ENCODE results near the gene ISCU. TPM values are rescaled to one million over a fixed set of nuclear protein-coding genes. Genes with fewer than 3 reads are reported as not detected.

The ISCU gene
- total RNA-seq, 1 donor from 2014 or later, result 67.8 TPM

DNA sequence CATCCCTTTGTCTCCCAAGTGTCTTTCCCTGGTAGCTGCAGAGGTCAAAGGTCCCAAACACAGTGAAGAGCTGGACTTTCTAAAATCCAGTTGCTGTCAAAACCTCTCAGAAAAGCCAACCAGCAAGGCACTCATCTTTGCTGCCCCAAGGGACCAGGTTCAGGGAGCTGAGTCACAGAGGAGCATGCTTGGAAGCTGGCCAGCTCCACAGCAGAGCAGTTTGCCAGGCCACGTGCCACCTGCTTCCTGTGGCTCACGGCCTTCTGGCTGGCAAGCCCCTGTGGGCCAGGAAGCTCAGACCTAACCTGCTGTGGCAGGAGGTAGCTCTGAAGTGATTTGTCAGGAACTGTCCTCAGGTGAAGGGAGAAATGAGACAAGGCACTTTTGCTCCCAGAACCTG, 3.6 kb downstream of the ISCU start:
- peaks cover 11% of the 10 kb centered on the region for H3K27me3 Mint-ChIP-seq (ENCODE audit: unreplicated experiment)
- peak overlapping the region; percentile 17 for H3K4me3 Mint-ChIP-seq (ENCODE audit: unreplicated experiment)
- no peak overlapping the region for H3K27ac Mint-ChIP-seq (ENCODE audit: unreplicated experiment)
- H3K9me3 Mint-ChIP-seq (ENCODE audit: unreplicated experiment), result no peaks in the 10 kb centered on the region
- DNase-seq (ENCODE audit: low spot score), result no peak
- peaks cover 33% of the 10 kb centered on the region for H3K36me3 Mint-ChIP-seq (ENCODE audit: low read depth, unreplicated experiment)
- peaks cover 10% of the 10 kb centered on the region for H3K4me1 Mint-ChIP-seq (ENCODE audit: unreplicated experiment)
- no peak for TF ChIP-seq CTCF (IDR thresholded peaks at IDR 0.05; ENCODE audit: unreplicated experiment)

DNA sequence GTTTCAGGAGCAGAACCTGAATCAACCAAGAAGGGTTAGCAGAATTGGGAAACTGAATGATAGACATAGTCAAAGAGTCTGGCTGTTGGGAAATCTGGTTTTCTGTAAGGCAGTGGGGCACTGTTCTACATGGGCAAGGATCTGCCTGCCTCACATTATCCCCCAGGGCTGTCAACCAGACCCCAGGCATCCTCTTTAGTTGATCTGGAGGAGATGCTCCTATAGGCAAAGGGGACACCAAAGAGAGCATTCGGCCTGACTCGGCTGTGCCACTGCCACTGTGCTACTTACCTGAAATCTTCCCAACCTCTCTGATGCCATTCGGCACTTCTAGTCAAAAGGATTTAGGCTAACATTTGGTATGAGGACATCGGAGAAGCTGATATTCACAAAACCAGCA, 4.1 kb downstream of the ISCU start:
- Mint-ChIP-seq H3K4me3 (ENCODE audit: unreplicated experiment) (no peak overlapping the region), H3K27me3 (ENCODE audit: unreplicated experiment) (peaks cover 6% of the 10 kb centered on the region), H3K27ac (ENCODE audit: unreplicated experiment) (no peak overlapping the region), H3K9me3 (ENCODE audit: unreplicated experiment) (no peaks in the 10 kb centered on the region), H3K4me1 (ENCODE audit: unreplicated experiment) (peaks cover 7% of the 10 kb centered on the region), H3K36me3 (ENCODE audit: low read depth, unreplicated experiment) (peaks cover 30% of the 10 kb centered on the region)
- no peak for DNase-seq (ENCODE audit: low spot score)
- TF ChIP-seq CTCF (IDR thresholded peaks at IDR 0.05; ENCODE audit: unreplicated experiment), result no peak

DNA sequence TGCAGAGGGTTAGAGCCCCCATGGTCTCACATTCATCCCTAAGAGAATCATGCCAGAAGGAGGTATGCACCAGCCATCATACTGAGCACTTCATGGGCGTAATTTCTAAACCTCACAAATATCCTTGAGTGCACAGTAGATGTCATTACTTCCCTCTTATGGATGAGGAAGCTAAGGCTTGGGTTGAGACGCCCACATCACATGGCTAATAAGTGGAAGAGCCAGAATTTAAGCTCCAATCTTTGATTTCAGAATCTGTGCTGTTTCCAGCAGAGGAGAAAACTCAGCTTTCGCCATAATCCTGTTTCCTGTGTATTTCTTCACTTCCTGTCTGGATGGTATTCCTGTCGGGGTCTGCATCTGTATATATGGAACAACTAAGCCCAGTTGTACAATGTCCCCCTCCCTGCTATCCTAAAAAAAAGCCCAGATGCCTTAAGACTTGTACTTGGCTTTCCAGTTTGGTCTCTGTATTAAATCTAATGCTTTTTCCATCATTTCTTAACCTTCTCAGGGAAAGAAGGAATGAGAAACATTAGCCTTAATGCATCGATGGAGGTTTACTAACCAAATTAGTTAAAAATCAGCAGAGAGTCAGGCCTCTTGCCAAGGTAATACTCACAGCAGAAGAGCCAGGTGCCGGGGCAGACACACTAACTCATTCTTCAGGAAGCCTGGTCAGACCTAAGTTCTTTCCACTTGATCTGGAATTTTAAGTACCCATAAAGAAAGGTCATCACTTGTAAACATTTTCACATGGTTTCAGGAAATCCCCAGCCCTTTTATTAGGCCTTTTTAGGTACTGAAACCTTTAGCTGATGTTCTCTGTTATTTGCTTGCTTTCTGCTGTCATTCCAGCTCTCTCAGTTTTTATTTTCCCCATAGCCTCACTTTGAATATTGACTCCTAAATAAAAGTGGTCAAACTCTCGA, 5.3 kb downstream of the ISCU start:
- peaks cover 6% of the 10 kb centered on the region for H3K27me3 Mint-ChIP-seq (ENCODE audit: unreplicated experiment)
- peaks cover 7% of the 10 kb centered on the region for H3K4me1 Mint-ChIP-seq (ENCODE audit: unreplicated experiment)
- H3K9me3 Mint-ChIP-seq (ENCODE audit: unreplicated experiment), result no peaks in the 10 kb centered on the region
- peaks cover 30% of the 10 kb centered on the region for H3K36me3 Mint-ChIP-seq (ENCODE audit: low read depth, unreplicated experiment)
- H3K27ac Mint-ChIP-seq (ENCODE audit: unreplicated experiment), result peak overlapping the region; percentile 42
- DNase-seq (ENCODE audit: low spot score), result no peak
- TF ChIP-seq CTCF (IDR thresholded peaks at IDR 0.05; ENCODE audit: unreplicated experiment), result no peak
- H3K4me3 Mint-ChIP-seq (ENCODE audit: unreplicated experiment), result peak overlapping the region; percentile 62

DNA sequence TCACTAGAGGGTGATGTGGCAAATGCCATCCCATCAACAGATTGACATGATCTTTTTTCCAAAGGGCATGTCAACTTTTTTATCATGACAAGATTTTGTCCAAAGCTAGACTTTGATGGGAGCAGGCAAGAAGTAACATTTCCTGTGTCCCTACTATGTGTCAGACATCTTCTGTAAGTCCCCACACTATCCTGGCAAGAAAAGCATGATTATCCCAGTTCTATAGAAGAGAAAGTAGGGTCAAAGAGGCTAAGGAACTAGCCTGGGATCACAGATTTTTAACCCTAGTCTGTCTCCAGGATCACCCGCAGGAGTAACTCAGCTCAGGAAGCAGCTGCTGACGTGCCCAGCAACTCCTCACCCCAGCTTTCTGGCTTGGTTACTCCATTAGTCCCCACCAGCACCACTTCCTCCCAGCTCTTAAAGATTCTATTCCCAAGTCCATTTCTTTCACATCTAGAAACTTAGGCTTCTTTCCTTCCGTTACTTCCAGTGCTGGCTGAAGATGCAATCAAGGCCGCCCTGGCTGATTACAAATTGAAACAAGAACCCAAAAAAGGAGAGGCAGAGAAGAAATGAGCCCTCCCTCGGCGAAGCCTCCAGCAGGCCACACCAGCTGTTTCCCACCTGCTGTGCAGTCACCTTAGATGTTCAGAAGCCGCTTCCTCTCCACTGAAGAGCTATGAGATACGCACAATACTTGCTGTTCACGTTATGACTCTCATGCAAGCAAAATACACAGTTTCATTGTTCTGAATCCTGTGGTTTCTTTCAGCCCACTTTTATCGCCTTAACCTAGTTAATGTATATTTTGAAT, 6.2 kb downstream of the ISCU start:
- H3K27me3 Mint-ChIP-seq (ENCODE audit: unreplicated experiment), result peaks cover 2% of the 10 kb centered on the region
- H3K4me1 Mint-ChIP-seq (ENCODE audit: unreplicated experiment), result peaks cover 3% of the 10 kb centered on the region
- peak overlapping the region; percentile 11 for H3K4me3 Mint-ChIP-seq (ENCODE audit: unreplicated experiment)
- TF ChIP-seq CTCF (IDR thresholded peaks at IDR 0.05; ENCODE audit: unreplicated experiment), result no peak
- H3K27ac Mint-ChIP-seq (ENCODE audit: unreplicated experiment), result no peak overlapping the region
- no peak for DNase-seq (ENCODE audit: low spot score)
- peaks cover 30% of the 10 kb centered on the region for H3K36me3 Mint-ChIP-seq (ENCODE audit: low read depth, unreplicated experiment)
- no peaks in the 10 kb centered on the region for H3K9me3 Mint-ChIP-seq (ENCODE audit: unreplicated experiment)

Measured in endothelial cell (in vitro differentiated cells).